ENCODE results near the gene SLC15A4.
"Not testable (repeated sequence)": the region's sequence is repeated elsewhere in the genome, so short reads cannot be mapped to it uniquely, and the experiment has no call there.

SLC15A4 gene

DNA sequence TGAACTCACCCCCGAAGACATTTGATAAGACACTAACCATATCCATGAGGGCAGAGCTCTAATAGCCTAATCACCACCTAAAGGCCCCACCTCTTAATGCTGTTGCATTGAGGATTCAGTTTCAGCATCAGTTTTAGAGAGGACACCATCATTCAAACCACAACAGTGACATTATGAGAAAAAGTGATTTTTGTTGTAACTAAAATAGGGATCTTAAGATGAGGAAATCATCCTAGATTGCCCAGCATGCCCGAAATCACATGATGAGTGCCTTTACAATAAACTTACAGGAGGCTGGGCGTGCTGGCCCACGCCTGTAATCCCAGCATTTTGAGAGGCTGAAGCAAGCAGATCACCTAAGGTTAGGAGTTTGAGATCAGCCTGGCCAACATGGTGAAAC, 19.8 kb upstream of the SLC15A4 start:
- no peak for DNase-seq

DNA sequence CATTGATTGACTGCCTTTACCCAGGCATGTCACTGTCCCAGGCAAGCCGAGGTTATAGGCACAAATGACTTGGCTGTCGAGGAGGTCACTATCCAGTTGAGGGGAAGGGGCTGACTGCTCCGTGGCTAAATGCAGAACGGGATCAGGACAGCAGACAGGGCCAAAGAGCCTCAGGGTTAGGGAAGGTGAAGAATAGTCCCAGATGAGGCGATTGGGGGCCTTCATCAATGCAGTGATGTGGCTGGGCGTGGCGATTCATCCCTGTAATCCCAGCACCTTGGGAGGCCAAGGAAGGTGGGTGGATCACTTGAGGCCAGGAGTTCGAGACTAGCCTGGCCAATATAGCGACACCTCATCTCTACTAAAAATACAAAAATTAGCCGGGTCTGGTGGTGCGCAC, 18.8 kb upstream of the SLC15A4 start:
- no peak for DNase-seq

DNA sequence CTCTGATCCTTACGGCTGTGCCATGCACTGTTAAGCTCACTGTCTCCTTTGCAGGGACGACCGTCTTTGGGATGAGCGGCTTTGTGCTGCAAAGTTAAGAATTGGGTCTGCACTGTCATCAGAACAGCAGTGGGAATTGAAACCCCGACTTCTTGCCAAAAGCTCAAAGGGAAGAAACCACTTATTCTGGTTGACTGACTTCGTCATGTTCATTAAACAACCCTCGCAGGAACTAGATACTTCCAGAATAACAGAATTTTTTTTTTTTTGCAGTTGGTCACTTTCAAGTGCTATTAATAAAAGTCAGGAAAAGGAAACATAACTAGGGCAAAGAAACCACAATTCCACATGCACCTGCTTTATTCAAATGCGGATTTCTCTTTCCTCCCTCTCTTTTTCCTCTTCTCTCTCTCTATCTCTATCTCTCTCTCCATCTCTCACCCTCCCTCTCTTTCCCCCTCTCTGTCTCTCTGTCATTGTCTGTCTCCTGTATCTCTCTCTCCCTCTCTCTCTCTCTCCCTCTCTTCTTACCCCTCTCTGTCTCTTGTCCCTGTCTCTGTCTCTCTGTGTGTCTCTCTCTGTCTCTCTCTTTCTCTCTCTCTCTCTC, 17.2 kb upstream of the SLC15A4 start:
- no peak for DNase-seq

DNA sequence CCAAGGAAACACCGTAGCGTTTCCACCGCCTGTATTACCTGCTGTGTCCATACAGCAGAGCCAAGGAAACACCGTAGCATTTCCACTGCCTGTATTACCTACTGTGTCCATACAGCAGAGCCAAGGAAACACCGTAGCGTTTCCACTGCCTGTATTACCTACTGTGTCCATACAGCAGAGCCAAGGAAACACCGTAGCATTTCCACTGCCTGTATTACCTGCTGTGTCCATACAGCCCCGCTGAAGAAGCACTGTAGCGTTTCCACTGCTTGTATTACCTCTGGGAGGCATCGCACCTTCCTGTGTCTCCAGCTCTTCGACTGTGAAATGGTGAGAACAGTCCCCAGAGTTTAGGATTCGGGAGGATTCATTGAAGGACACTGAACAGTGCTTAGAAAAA, 16.1 kb upstream of the SLC15A4 start:
- DNase-seq = not testable (repeated sequence)

DNA sequence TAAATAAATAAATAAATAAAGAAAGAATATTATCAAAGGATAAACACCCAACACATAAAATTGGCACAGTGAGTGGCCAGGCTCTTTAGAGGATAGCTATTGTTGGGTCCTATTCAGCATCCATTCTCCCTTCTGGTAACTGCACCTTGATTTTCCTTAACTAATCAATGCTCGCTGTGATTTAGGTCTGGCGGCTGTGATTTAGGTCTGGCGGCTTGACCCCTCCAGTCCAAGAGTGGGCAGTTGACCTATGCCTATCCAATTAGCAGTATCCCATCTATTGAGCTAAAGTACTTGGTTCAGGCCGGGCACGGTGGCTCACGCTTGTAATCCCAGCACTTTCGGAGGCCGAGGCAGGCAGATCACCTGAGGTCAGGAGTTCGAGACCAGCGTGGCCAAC, 9.7 kb upstream of the SLC15A4 start:
- no peak for DNase-seq

DNA sequence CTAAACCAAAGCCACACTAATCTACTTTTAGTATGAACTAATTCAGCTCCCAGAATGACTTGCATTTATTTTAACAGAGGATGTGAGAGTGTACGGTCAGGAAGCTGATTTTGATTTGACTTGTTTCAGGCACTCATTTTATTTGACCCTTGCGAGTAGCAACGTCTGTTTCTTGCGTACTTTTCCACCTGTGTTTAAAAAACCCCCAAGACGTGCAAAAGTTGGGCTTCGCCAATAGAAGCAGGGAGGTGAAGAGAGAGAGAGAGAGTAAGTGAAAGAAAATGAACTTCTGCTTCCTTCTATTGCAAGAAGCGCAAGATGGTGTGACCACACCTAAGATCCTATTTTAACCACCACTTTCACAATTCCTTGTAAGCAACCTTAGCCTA, 6.7 kb upstream of the SLC15A4 start:
- no peak for DNase-seq

DNA sequence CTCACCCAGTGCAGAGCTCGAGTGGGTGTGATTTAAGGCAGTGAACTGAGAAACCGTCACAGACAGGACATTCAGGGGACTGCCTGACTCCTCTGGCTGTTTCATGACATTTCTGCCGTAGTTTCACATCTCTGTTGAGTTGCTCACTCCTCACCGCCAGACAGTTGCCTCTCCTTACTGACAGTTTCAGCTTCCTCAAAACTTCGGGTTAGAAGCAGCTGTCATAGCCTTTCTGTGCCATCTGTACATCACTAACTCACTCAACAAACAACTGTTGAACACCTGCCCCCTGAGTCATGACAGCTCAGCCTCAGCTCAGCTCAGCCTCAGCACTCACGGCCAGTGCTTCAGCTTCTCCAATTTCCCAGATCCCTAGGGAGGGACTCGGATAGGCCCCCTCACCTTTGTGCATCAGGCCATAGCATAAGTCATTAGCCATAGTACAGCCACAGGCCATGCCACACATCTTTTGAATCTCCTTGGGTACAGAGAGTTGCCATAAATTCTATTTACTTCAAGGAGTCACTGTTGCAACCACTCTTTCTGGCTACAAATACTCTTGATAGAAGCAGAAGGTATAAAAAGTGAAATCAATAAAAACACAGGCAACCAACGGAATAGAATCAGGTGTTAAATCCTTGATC, 6.2 kb upstream of the SLC15A4 start:
- no peak for DNase-seq

DNA sequence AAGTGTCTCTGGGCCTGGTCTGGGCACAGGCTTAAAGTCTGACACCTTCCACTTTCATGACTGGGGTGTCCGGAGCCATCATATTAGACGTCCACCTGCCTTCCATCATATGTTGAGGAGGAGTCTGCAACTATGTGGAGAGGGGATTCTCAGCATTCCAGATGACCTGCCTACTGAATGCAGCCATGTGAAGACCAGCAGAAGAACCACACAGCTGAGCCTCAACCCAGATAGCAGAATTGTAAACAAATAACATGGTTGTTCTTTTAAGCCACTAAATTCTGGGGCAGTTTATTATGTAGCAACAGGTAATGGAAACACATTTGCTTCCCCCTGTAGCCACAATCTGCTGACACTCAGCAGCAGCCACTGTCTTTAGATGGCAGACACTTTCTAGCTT, 4.0 kb upstream of the SLC15A4 start:
- DNase-seq = no peak

DNA sequence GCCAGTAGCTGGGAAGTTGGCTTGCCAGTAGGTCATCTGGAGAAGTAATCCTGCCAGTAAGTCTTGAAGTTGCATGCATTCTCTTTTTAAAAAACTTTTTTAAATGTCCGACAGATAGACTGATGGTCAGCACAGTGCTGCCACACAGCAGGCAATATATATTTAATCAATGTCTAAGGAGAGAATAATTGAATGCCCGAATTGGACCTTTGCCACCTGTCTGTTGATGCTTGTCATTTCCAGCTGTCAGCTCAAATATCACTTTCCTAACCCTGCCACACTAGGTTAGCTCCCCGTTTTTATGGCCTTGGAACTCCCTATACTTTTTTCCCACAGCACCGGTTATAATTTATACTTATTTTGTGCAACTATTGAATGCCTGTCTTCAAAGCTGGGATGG, 2.1 kb upstream of the SLC15A4 start:
- DNase-seq = no peak

DNA sequence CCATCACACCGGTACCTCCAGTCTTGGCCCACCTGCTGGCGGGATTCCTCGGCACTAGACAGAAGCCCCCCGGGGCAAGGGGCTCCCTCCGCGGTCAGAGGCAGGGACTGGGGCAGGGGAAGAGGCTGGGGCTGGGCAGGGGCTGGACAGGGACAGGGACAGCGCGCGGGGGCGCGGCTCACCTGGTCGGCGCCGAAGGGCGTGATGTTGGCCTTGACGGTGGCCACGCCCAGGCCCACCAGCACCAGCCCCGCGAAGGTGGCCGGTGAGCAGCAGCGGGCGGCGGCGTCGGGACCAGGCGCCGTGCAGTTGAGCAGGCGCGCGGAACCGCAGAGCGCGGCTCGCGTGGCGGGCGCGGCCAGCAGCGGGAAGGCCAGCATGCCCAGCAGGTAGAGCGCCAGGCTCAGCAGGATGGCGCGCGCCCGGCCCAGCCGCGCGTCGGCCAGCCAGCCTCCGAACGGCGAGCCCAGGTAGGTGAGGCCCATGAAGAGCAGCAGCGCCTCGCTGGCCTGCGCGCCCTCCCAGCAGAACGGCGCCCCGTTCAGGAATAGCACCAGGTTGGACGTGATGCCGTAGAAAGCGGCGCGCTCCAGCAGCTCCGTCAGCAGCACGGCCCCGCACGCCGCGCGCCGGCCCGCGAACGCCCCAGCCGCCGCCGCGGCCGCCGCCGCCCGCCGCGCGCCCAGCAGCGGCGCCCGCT, 392 bp downstream of the SLC15A4 start:
- DNase-seq = no peak

DNA sequence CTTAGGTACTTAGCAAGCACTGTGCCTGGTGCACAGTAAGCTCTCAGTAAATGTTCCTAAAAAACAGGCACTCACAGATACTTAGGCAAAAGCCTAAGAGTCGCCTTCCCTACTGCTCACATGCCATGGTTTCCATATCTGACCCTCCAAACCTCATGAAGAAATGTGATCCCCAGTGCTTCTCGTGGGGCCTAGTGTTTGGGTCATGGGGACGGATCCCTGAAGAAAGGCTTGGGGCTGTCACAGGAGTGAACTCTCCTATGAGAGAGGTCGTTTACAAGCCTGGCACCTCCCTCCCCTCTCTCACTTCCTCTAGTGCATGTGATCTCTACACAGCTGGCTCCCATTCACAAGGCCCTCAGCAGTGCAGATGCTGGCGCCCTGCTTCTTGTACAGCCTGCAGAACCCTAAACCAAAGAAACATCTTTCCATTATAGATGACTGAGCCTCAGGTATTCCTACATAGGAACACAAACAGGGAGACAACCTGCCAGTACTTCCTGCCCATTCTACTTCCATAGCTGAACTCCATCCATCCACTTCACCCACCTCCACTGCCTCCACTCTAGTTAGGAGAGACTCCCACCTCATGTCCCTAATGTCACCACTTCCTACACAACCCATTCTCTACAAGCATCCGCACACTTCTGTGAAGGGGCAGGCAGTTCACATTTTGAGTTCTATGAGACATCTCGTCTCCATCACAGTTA, 2.9 kb downstream of the SLC15A4 start:
- DNase-seq = no peak

DNA sequence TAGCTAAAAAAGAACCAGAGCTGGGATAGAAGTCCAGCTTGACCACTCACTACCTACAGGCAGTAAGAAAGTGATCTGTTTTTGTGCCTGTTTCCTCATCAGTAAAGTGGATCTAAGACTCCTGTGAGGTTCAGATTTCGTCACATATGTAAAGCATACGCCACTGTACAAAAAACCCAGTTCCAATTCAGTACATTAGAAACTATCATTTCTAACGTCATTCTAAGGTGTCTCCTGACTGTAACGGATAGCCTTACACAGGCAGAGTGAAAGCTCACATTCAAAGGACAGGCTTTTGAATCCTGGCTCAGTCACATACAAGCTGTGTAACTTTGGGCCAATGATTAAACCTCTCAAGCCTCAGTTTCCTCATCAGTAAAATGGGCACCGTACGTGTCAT, 3.5 kb downstream of the SLC15A4 start:
- DNase-seq = no peak

DNA sequence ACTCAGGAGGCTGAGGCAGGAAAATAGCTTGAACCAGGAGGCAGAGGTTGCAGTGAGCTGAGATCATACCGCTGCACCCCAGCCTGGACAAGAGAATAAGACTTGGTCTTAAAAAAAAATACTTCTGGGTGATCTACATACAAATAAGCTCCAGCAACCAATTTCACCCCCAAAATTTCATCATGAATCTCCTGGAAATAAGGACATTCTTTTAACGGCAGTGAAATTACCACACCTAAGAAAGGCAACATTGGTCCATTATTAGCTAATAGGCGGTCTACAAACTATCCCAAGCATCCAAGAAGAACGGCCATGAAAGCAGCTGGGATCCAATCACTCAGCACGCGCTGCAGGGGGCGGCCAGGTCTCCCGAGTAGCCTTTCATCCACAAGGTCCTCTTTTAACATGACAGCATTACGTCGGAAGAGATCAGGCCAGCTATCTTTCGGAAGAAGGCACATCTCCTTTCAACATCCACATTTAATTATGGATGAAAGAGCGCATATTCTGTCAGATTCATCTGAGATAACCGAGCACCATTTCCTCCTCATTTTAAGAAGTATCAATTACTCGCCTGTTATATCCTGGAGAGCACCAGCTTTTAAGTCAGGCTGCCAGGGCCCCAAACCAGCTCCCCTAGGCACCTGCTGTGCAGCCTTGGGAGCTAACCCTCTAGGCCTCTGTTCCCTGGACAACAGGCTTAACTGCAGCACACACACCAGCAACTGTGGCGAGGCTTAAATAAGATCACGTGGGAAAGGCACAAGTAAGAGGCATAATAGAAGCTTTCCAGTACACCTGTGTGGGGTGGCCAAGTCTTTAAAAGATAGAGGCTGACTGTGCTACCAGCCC, 4.2 kb downstream of the SLC15A4 start:
- DNase-seq = no peak

DNA sequence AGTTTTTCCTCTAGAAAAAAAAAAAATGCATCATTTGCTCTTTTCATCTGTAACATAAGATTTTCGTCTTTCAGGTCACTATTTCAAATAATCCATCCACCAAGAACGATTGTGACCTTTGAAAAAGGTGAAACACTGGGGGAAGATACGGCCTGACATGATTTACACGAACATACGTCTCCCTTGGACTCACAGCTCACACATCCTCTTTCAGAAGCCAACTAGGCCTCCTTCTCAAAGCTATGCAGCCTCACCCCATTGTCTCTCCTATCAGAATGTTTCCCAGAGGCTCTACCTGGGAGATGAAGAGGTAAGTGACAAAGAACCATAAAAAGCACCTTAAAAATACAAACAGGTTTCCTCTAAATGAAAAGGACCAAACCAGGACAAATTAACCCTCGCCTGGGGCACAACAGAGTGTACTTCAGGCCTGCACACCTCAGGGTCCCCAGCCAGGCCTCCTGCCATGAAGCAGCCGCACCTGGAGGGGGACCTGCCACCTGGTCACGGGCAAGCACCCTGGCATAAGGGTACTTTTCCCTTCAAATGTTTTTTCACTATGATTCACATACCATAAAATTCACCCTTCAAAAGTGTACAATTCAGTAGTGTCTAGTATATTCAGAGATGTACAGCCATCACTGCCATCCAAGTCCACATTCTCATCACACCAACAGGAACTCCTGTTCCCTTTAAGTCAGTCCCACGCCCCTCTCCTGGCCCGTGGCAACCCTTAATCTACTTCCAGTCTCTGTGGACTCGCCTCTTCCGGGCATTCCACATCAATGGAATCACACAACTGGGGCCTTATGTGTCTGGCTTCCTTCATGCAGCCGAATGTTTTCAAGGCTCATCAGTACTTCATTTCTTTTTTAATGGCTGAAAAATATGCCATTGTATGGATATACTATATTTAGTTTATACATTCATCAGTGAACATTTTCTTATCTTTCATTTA, 5.4 kb downstream of the SLC15A4 start:
- DNase-seq = no peak

DNA sequence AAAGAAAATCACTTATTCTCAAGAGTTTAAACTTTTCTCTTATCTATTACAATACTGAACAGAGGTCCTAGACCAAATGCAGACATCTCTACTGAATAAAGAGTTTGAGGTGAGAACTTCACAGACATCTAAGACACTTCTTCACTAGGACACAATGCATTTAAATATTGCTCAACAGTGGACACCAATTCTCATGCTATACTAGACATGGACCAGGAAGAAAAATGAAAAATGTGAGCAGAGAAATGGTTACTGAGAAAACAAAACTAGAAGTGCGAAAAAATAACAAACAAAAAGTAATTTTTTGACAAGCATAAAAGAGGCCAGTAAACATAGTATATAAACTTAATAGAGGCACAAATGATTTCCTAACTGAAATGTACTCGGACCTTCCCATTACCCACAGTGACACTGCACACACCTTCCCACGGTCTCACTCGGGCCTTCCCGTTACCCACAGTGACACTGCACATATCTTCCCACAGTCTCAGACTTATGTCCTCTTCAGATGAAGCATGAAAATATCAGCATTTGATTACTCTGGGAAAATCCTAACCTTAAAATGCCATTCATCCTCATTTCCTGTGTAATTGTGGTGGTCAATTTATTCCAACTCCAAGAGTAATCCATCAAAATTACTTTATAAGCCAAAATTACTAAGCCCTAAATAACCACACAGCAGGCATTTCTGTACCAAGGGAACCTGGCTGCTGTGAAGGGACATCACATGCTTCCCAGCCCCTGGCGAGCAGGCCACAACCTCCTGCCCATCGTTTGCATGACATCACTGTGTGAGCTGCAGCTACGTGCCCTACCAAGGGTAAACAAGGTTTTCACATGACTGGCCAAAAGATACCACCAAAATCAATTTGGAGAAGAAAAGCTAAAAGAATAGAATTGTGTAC, 6.4 kb downstream of the SLC15A4 start:
- no peak for DNase-seq

DNA sequence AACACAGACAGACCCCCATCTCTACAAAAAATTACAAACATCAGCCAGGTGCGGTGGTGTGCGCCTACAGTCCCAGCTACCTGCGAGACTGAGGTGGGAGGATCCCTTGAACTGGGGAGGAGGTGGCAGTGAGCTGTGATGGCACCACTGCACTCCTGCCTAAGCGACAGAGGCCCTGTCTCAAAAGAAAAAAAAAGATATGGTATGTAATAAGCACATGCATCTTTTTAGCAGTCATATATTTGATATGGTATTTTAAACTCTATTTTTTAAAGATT, 7.2 kb downstream of the SLC15A4 start:
- DNase-seq = no peak

DNA sequence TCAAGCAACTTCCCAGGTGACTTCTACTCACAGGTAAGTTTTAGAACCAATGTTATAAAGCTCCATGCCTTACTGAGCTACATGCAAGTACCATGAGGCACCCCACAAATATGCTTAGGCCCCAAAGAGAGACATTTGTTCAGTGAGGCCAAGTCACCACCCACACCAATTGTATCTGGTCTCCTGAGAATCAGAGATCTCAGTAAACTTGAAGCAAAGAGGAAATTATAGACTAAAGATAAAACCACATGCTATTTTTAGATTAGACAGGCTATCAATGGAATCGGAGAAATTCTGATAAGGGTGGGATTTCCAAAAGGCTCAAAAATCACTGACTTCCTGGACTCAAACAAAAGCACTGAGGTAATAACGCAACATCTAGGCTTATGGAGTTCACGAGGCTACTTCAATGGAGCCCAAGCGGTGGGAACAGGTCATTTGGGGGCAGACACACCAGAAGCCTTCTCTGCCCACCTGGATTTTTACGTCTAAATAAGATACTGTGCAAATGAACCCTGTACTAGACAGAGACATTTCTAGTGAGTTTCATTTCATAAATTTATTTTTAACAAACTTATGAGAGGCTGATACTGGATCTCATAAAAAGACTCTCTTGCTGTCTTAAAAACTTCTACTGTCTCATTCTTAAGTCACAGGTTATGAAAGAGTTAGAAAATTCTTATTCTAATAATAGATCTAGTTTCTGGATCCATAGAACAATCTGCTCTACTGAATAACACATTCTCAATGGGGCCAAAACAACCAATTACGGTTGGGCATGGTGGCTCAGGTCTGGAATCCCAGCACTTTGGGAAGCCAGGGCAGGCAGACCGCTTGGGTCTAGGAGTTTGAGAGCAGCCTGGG, 7.7 kb downstream of the SLC15A4 start:
- no peak for DNase-seq

DNA sequence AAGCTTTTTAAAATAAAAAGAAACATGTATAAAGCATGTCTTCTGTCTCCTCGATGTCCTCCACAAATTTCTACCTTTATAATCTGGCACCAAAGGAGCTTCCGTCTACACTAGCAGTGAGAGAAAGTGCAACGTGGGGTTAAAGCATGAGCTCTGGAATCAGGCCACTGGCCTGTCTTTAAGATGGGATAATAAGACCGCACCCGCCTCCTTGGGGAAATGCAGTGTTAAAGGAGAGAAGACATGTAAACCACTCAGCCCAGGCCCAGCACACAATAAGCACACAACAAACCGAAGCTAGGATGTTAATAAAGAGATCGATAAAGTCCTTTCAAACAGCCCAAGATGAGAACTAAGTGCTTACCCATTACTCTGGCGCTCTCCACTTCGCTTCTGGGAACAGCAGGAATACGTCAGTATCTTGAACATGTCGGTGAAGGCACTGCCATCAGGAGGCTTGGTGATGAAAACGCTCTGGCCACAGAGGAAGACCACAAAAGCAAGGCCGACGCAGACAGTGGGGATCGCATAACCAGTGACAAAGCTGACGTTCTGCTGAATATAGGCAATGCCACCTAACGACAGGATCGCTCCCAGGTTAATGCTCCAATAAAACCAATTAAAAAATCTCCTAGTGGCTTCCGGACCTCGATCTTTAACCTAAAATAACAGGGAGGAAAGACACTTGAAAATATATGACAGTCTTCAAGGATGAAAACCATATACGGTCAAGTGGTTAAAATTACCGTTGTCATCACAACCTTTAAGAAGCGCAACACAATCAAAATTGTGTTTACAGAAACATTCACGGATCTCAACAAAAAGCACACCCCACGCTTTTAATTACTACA, 9.1 kb downstream of the SLC15A4 start:
- no peak for DNase-seq

DNA sequence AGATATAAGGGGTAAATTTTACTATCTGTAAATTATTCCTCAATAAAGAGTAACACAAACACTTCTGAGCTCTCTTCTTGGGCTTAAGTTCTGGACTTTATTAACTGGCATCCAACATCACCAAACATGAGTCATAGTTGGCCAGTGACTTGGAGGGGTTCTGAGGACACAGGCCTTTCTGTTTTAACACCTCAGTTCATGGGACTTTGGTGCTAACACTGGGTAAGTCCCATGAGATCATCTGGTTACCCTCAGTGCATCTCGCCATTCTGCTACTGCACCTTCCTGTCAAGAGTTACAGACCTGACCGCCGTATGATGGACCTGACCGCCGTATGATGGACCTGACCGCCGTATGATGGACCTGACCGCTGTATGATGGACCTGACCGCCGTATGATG, 9.9 kb downstream of the SLC15A4 start:
- no peak for DNase-seq

All from NCI-H1092 (cell line).